GM12873 (cell line): ENCODE data around the gene BEST4.

Source experiments
- TF ChIP-seq, protein P1 (sequence below): IDR thresholded peaks from 2 replicates; pipeline ENCODE4 v1.5.1; 2012; ENCODE audit warnings: low read depth, mild to moderate bottlenecking, moderate library complexity, low read length, control low read depth; ENCODE audit not compliant: insufficient read depth; ENCODE audit errors: missing control alignments

BEST4 gene

DNA sequence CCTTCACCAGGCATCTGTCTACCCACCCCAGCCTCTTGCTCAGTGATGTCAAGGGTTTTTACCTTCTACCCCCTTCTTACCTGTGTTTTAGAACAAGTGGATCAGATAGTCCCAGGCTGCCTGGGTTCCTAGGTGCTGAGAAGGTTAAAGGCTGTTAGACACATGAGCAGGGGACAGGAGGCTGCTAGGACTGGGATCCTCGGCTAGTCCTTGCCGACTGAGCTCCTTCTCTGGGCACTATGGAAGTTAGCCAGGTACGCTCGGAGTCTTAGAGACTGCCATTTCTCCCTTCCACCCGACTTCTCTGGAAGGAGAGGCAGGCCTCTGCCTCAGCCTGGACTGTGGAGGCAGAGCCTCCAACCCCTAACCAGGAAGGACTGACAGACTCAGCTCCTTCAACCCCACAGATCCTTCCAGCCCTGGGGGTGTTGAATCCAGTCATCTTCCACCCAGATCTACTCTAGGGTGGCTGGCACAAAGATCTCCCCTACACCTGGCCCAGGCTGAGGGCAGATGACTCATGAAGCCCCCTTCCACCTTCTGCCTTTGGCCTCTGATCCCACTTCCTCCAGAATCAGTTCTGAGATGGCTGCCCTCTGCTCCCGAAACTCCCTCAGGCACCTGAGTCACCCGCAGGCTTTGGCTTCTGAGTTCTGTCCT is 18.9 kb upstream of the BEST4 start, which contains the start of gene DYNLT4:
TSS of gene DYNLT4 (minus strand) at position 648 of the 660 bp plus-strand sequence. CDS start 683 bp downstream, outside the sequence.
- TF ChIP-seq, protein P1, sequence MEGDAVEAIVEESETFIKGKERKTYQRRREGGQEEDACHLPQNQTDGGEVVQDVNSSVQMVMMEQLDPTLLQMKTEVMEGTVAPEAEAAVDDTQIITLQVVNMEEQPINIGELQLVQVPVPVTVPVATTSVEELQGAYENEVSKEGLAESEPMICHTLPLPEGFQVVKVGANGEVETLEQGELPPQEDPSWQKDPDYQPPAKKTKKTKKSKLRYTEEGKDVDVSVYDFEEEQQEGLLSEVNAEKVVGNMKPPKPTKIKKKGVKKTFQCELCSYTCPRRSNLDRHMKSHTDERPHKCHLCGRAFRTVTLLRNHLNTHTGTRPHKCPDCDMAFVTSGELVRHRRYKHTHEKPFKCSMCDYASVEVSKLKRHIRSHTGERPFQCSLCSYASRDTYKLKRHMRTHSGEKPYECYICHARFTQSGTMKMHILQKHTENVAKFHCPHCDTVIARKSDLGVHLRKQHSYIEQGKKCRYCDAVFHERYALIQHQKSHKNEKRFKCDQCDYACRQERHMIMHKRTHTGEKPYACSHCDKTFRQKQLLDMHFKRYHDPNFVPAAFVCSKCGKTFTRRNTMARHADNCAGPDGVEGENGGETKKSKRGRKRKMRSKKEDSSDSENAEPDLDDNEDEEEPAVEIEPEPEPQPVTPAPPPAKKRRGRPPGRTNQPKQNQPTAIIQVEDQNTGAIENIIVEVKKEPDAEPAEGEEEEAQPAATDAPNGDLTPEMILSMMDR: no peak

DNA sequence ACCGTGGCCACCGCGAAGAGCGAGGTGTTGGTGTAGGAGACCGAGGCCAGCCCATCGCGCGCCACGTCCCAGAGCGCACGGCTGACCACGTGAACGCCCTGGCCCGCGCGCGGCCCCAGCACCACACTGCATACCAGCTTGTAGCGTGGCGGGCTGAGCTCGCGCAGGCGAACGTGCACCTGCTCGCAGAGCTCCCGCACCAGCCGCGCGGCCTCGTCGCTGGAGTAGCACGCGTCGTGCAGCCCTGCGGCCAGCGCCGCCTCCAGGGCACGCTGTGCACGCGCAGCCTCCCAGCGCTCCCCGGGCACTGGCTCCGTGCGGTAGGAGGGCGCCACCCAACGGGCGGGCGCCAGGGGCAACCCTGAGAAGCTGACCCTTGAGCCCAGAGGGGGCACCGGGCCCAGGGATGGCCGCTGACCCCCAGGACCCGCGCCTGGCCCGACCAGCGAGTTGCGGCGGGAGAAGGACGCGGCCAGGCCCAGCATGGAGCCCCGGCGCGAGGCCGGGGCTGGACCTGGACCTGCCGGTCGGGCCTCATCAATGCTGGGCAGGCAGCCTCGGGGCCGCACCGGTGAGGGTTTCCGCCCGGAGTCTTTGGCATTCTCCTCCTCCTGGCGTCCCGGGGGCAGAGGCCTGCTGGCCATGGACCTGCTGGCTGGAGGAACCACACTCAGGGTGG is 18.2 kb upstream of the BEST4 start:
- TF ChIP-seq, protein P1: no peak

DNA sequence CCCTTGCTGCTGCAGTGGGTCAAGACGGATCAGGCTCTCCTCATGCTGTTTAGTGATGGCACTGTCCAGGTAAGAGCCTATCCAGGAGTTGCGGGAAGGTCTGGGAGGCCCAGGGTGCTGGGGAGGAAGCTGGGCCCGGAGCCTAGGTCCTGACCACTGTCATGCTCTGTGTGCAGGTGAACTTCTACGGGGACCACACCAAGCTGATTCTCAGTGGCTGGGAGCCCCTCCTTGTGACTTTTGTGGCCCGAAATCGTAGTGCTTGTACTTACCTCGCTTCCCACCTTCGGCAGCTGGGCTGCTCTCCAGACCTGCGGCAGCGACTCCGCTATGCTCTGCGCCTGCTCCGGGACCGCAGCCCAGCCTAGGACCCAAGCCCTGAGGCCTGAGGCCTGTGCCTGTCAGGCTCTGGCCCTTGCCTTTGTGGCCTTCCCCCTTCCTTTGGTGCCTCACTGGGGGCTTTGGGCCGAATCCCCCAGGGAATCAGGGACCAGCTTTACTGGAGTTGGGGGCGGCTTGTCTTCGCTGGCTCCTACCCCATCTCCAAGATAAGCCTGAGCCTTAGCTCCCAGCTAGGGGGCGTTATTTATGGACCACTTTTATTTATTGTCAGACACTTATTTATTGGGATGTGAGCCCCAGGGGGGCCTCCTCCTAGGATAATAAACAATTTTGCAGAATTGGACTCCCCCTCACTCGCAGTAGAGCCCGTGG is 17.5 kb upstream of the BEST4 start:
- TF ChIP-seq, protein P1: no peak

DNA sequence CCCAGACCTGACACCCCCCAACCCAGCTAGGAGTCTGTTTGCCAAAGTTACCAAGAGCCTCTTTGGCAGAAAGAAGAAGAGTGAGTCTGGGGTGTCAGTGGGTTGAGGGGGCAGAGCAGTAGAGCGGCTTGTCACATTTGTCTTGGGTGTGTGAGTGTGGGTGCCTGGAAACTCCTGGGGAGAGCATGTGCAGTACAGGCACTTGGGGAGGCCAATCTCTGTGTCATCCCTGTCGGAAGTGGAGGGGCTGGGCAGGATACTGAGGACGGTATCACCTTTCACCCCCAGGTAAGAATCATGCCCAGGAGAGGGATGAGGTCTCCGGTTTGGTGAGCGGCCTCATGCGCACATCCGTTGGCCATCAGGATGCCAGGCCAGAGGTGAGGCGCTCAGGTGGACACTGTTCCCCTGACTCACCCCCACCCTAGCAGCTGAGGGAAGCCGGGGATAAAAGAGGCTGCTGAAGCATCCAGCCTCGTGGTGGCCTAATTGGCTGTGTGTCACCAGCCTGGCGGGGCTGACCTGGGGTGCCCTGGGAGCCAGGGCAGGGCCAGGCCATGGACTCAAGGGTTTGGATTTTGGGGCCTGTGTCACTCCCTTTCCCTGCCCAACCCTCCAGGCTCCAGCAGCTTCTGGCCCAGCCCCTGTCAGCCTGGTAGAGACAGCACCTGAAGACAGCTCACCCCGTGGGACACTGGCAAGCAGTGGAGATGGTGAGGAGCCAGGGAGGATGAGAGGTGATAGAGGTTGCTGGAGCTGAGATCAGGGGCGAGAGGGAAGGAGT is 15.5 kb upstream of the BEST4 start:
- TF ChIP-seq, protein P1: no peak

DNA sequence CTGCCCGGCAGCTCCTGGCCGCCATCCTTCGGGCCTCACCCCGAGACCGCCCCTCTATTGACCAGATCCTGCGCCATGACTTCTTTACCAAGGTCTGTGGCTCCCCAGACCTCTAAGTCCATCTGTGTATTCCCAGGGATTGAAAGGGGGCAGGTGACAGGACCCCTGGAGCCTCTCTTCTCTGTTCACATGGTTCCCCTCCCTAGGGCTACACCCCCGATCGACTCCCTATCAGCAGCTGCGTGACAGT is 15.0 kb upstream of the BEST4 start:
- TF ChIP-seq, protein P1: no peak

DNA sequence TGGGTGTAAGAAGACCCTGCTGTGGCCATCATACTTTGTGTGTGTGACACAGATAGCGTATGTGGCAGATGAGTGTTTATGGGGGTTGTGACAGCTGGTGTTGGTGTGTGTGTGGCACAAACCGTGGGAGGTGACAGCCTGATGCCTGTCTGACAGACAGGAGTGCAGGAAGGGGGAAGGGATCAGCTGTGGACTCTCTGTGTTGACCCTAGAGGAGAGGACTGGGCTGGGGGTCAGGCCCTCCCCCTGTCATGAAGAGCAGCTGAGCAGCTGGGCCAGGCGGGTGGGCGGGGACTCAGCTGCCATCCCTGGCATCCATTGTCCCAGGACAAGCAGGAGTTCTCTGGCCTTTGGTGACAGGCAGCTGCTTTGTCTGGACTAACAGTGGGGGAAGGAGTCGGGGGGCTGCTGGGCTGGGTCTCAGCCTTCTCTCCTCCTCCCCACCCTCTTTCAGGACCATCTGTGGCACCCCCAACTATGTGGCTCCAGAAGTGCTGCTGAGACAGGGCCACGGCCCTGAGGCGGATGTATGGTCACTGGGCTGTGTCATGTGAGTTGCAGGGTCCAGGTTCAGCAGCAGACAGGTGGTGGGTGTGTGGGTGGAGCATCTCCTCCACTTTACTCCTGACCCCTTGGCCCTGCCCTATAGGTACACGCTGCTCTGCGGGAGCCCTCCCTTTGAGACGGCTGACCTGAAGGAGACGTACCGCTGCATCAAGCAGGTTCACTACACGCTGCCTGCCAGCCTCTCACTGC is 14.5 kb upstream of the BEST4 start:
- TF ChIP-seq, protein P1: no peak
